Thyroid gland (tissue), 4 donors: Measurements from ENCODE around the gene DUSP22.

Experiments
- CTCF ChIP-seq, 6 experiments: fragments of 200-600 bp in 3 of 6; fragments of 450-650 bp in 3 of 6; sonication (generic) in 3 of 6; IDR thresholded peaks; one replicate each; pipeline ENCODE4 v1.5.1; 2016 to 2019; ENCODE audit warnings: antibody characterized with exemption in 6 of 6, mild to moderate bottlenecking in 2 of 6, inconsistent platforms in 1 of 6, moderate library complexity in 1 of 6
- POLR2A ChIP-seq, 2 donors: fragments of 450-650 bp; IDR thresholded peaks; one replicate each; pipeline ENCODE4 v1.6.1; 2017; ENCODE audit warnings: antibody characterized with exemption in 2 of 2, mild to moderate bottlenecking in 2 of 2, moderate library complexity in 1 of 2

GRCh38 chr6:358847-359246 lies 66.6 kb downstream of the DUSP22 start:
- TF ChIP-seq CTCF (IDR thresholded peaks at IDR 0.05): no peak
- TF ChIP-seq POLR2A (IDR thresholded peaks at IDR 0.05): no peak
